Endothelial cell of umbilical vein (primary cell): Measurements from ENCODE around the gene C22orf23. TPM values are rescaled to one million over a fixed set of nuclear protein-coding genes. Genes with fewer than 3 reads are reported as not detected.
"Not testable (repeated sequence)": the region's sequence is repeated elsewhere in the genome, so short reads cannot be mapped to it uniquely, and the experiment has no call there.

ENCODE experiments used
- BruUV-seq: library from RNA; stranded (reverse); fragments of 400-500 nt; replicated peaks from 2 replicates; lab custom pipeline; 2021; lab: Mats Ljungman, UMichigan
- CTCF ChIA-PET: fragments of 300-600, 350-600 bp; sonication (Branson Sonifier 250); formaldehyde crosslinking; loops from one replicate; lab custom pipeline; 2021; ENCODE audit warnings: antibody characterized with exemption, inconsistent platforms; lab: Charles Lee
- POLR2A ChIA-PET: fragments of 300-600, 350-600 bp; sonication (Branson Sonifier 250); formaldehyde crosslinking; loops from one replicate; lab custom pipeline; 2021; ENCODE audit warnings: antibody characterized with exemption, inconsistent platforms; lab: Charles Lee
- DNase-seq: peaks from one replicate; pipeline ENCODE4 v3.0.0-alpha.2; 2011; ENCODE audit warnings: low read depth, low spot score
- FAIRE-seq: peaks from 2 replicates; lab custom pipeline; 2011; peaks lifted over from hg19 to GRCh38; lab: Jason Lieb, UNC
- H2AFZ ChIP-seq: 2 replicates; pipeline ENCODE4 v1.6.0; 2012; ENCODE audit warnings: low read depth, low read length, control low read depth, inconsistent platforms
- H3K27ac ChIP-seq: 2 replicates; pipeline ENCODE4 v1.5.1; 2011; ENCODE audit warnings: low read depth, mild to moderate bottlenecking, control low read depth, low read length, moderate library complexity; ENCODE audit not compliant: insufficient read depth
- H3K27me3 ChIP-seq, 2 experiments: 2 replicates each; pipeline versions ENCODE4 v1.6.0 to v1.6.1; 2011; ENCODE audit warnings: low read length in 2 of 2, mixed read lengths in 1 of 2; ENCODE audit not compliant: control insufficient read depth in 2 of 2, insufficient read depth in 2 of 2
- H3K36me3 ChIP-seq, 2 experiments: 2 replicates in 1 of 2; 3 replicates in 1 of 2; pipeline ENCODE4 v1.5.1; 2011; ENCODE audit warnings: low read length in 2 of 2, mild to moderate bottlenecking in 1 of 2, moderate library complexity in 1 of 2; ENCODE audit not compliant: control insufficient read depth in 2 of 2, insufficient read depth in 2 of 2; ENCODE audit errors: extremely low read depth in 1 of 2
- H3K4me1 ChIP-seq: 3 replicates; pipeline ENCODE4 v1.5.1; 2011; ENCODE audit warnings: mild to moderate bottlenecking, low read length; ENCODE audit not compliant: control insufficient read depth, insufficient read depth; ENCODE audit errors: extremely low read depth
- H3K4me2 ChIP-seq: 2 replicates; pipeline ENCODE4 v1.6.1; 2011; ENCODE audit warnings: low read length, control low read depth, mixed read lengths; ENCODE audit not compliant: insufficient read depth
- H3K4me3 ChIP-seq, 3 experiments: fragments of 200-600 bp in 1 of 3; sonication (generic), shearing (Covaris generic) in 1 of 3; replicated peaks in 1 of 3; 2 replicates each; pipeline ENCODE4 v1.5.1; 2011 to 2016; ENCODE audit warnings: control low read depth in 3 of 3, low read length in 3 of 3, mild to moderate bottlenecking in 2 of 3, inconsistent platforms in 1 of 3, low read depth in 1 of 3, moderate library complexity in 1 of 3; ENCODE audit not compliant: insufficient read depth in 1 of 3
- H3K79me2 ChIP-seq: 2 replicates; pipeline ENCODE4 v1.6.0; 2012; ENCODE audit warnings: low read length, inconsistent platforms; ENCODE audit not compliant: control insufficient read depth, insufficient read depth
- H3K9ac ChIP-seq: replicated peaks from 2 replicates; pipeline ENCODE3; 2011; ENCODE audit warnings: low read length, control low read depth; ENCODE audit not compliant: insufficient read depth; ENCODE audit errors: extremely low read depth
- H3K9me1 ChIP-seq: replicated peaks from 3 replicates; pipeline ENCODE4 v1.6.0; 2011; ENCODE audit warnings: mild to moderate bottlenecking, low read length; ENCODE audit not compliant: control insufficient read depth, insufficient read depth; ENCODE audit errors: extremely low read depth
- H3K9me3 ChIP-seq: replicated peaks from 2 replicates; pipeline ENCODE4 v1.5.1; 2012; ENCODE audit warnings: low read length, inconsistent platforms; ENCODE audit not compliant: control insufficient read depth, insufficient read depth
- H4K20me1 ChIP-seq: replicated peaks from 2 replicates; pipeline ENCODE3; 2011; ENCODE audit warnings: mild to moderate bottlenecking, low read length; ENCODE audit not compliant: control insufficient read depth, insufficient read depth; ENCODE audit errors: extremely low read depth
- EZH2 ChIP-seq: IDR thresholded peaks from 2 replicates; pipeline ENCODE4 v1.6.1; 2012; ENCODE audit warnings: borderline replicate concordance, low read depth, mild to moderate bottlenecking, moderate library complexity, low read length, inconsistent platforms; ENCODE audit not compliant: severe bottlenecking
- GATA2 ChIP-seq: IDR thresholded peaks from 2 replicates; pipeline ENCODE4 v1.7.0; 2011; ENCODE audit warnings: low read depth, mild to moderate bottlenecking, moderate library complexity, mixed read lengths, low read length; ENCODE audit not compliant: insufficient read length, insufficient read depth
- MYC ChIP-seq: IDR thresholded peaks from one replicate; pipeline ENCODE4 v1.6.1; 2011; ENCODE audit warnings: mild to moderate bottlenecking, low read depth, low read length
- dilution Hi-C: fragments of 300-500 bp; cut with MboI; formaldehyde crosslinking; loops from one replicate; pipeline ENCODE4 v1.15.0; 2019; ENCODE audit warnings: low sequenced_read_pairs; ENCODE audit not compliant: extremely low pct_ligation_motif_present
- intact Hi-C: fragments of 100-400 bp; cut with micrococcal nuclease; formaldehyde crosslinking; loops from one replicate; pipeline ENCODE4 v1.10.0; 2022
- polyA plus RNA-seq, 4 experiments: library from polyadenylated mRNA; depleted of rRNA in 3 of 4; stranded (reverse) in 3 of 4; unstranded in 1 of 4; fragments of >200 nt; gene quantifications; 2 replicates each; pipeline versions ENCODE4 v1.2.1 to v1.2.3, GENCODE V29; 2011 to 2012; ENCODE audit warnings: missing spikeins in 1 of 4
- total RNA-seq: library from RNA; stranded (reverse); gene quantifications from 2 replicates; pipeline ENCODE4 v1.2.3, GENCODE V29; 2021
- TF ChIP-seq, protein P1 (sequence below), 2 donors: IDR thresholded peaks; 1 replicate in 1 of 2; 2 replicates in 1 of 2; pipeline ENCODE4 v1.5.1; 2011; ENCODE audit warnings: low read length in 2 of 2, mild to moderate bottlenecking in 2 of 2, moderate library complexity in 2 of 2, control low read depth in 1 of 2, inconsistent platforms in 1 of 2, low read depth in 1 of 2; ENCODE audit not compliant: insufficient read depth in 1 of 2; ENCODE audit errors: extremely low read depth in 1 of 2
- TF ChIP-seq, protein P2 (sequence below): IDR thresholded peaks from 2 replicates; pipeline ENCODE4 v1.6.1; 2011; ENCODE audit not compliant: insufficient read depth, insufficient read length

The C22orf23 gene
- total and polyA plus RNA-seq, 2 donors (not counting 3 experiments of a cell fraction or from before 2014, with no cell fraction given): 0.23 to 0.44 TPM

DNA sequence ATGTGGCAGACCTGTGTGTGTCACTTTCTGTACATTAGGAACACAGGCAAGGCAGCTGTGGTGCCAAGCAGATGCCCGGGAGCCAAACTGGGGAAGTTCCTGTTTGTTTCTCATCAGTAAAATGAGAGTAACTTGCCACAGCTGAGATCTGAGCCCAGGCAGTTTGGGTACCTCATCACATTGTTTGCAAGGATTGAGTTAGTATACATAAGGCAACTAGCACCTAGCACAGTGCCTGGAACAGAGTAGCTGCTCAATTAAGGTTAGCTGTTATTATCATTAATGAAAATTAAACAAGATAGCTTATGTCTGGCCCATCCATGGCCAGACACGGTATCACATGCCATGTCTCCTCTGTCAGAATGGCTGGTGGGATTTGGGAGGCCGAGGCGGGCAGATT, 23.1 kb upstream of the C22orf23 start:
- Histone ChIP-seq H4K20me1 (no peaks in the 10 kb centered on the region), H3K4me3 (no peak overlapping the region), H3K27me3 (no peaks in the 10 kb centered on the region), H3K4me1 (no peaks in the 10 kb centered on the region), H3K27ac (no peak overlapping the region), H3K9me1 (no peaks in the 10 kb centered on the region), H3K36me3 (no peaks in the 10 kb centered on the region), H3K4me2 (no peak overlapping the region), H3K9ac (no peak overlapping the region), H3K79me2 (no peaks in the 10 kb centered on the region), H2AFZ (no peak overlapping the region), H3K9me3 (no peaks in the 10 kb centered on the region)
- POLR2A ChIA-PET: no interaction called here
- no TSS peak for BruUV-seq
- TF ChIP-seq, protein P1, sequence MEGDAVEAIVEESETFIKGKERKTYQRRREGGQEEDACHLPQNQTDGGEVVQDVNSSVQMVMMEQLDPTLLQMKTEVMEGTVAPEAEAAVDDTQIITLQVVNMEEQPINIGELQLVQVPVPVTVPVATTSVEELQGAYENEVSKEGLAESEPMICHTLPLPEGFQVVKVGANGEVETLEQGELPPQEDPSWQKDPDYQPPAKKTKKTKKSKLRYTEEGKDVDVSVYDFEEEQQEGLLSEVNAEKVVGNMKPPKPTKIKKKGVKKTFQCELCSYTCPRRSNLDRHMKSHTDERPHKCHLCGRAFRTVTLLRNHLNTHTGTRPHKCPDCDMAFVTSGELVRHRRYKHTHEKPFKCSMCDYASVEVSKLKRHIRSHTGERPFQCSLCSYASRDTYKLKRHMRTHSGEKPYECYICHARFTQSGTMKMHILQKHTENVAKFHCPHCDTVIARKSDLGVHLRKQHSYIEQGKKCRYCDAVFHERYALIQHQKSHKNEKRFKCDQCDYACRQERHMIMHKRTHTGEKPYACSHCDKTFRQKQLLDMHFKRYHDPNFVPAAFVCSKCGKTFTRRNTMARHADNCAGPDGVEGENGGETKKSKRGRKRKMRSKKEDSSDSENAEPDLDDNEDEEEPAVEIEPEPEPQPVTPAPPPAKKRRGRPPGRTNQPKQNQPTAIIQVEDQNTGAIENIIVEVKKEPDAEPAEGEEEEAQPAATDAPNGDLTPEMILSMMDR (IDR thresholded peaks at IDR 0.05; ENCODE audit: extremely low read depth in 1 of 2, insufficient read depth in 1 of 2, low read depth in 1 of 2, low read length in 2 of 2): no peak
- no peak for TF ChIP-seq GATA2
- TF ChIP-seq EZH2: no peak
- TF ChIP-seq, protein P2, sequence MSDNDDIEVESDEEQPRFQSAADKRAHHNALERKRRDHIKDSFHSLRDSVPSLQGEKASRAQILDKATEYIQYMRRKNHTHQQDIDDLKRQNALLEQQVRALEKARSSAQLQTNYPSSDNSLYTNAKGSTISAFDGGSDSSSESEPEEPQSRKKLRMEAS: no peak
- no peak for TF ChIP-seq MYC
- intact Hi-C loops: no loop called here
- dilution Hi-C loops: no loop called here
- CTCF ChIA-PET: interaction anchor here (1.1 kb wide), 1 partner anchor 12 kb away, joined by 4 read pairs; no protein-coding TSS in a partner anchor
- DNase-seq: no peak
- FAIRE-seq: no peak

DNA sequence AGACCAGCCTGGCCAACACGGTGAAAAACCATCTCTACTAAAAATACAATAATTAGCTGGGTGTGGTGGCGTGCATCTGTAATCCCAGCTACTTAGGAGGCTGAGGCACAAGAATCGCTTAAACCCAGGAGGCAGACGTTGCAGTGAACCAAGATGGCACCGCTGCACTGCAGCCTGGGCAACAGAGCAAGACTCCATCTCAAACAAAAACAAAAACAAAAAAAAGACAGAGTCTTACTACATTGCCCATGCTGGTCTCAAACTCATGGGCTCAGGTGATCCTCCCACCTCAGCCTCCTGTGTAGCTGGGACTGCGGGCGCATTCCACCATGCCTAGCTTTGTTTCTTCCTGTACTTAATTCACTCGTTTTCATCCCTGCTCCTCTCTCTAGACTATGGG, 22.6 kb upstream of the C22orf23 start:
- H3K9me1 ChIP-seq, intact Hi-C loops, H3K4me2 ChIP-seq, BruUV-seq, H3K27me3 ChIP-seq, H3K9ac ChIP-seq, FAIRE-seq, POLR2A ChIA-PET, DNase-seq, H3K9me3 ChIP-seq, H4K20me1 ChIP-seq, H3K36me3 ChIP-seq, dilution Hi-C loops, H3K79me2 ChIP-seq, H3K4me3 ChIP-seq, H3K4me1 ChIP-seq, H2AFZ ChIP-seq, H3K27ac ChIP-seq: not testable (repeated sequence)
- CTCF ChIA-PET: interaction anchor here (1.1 kb wide), 1 partner anchor 11 kb away, joined by 4 read pairs; no protein-coding TSS in a partner anchor
